ENCODE data around the gene TIE1. TPM values are rescaled to one million over a fixed set of nuclear protein-coding genes. Genes with fewer than 3 reads are reported as not detected.
A peak's percentile ranks its signal among the peaks of the same experiment; 100 is the strongest.

Gene TIE1
- total RNA-seq, 1 experiment from 2014 or later = 1.2 TPM

DNA sequence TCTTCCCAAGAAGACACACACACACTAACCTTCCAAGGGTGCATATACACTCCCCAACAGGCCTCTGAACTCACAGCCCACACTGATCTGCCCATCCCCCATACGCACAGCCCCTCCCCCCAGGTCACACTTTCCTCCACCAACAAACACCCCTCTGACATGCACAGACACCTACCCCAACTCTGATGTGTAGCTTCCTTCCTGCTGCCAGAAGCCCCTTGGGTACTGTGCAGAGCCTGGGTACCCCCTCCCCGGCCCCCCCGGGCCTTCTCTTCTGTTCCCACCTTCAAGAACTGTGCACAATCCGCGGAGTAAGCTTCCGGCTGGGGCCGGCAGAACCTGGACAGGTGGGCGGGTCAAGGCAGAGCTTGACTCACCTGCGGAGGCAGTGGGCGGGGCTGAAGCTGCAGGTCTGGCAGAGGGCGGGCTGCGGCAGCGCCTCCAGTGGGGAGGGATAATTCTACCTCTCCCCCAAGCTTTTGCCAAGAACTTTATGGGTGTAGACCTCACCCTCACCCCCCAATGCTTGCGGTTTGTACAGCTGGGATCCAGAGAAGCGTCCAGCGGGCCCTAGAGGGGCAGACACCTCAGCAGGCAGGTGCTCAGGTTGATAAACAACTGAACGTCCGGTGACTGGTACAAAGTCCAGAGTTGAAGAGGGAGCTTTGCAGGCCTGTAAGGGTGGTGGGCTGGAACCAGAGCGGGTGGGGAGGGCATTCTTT, 15.4 kb upstream of the TIE1 start, which contains the start of gene C1orf210:
TSS of gene C1orf210 (minus strand) at position 313 of the 722 bp plus-strand sequence. CDS start 2,311 bp downstream, outside the sequence.
- Histone ChIP-seq H3K9me3 (ENCODE audit: control insufficient read depth, low read depth, low read length) (no peaks in the 10 kb centered on the region), H3K4ac (ENCODE audit: low read depth, low read length) (no peak within 1 kb of the TSS), H3K27ac (ENCODE audit: insufficient read length, low read depth, low read length) (no peak within 1 kb of the TSS), H2BK5ac (ENCODE audit: insufficient read length, low read length) (no peak within 1 kb of the TSS), H3K79me1 (ENCODE audit: insufficient read depth, low read depth, low read length, poor library complexity, severe bottlenecking) (no peaks in the 10 kb centered on the region), H3K23me2 (ENCODE audit: insufficient read length, low read depth, low read length, poor library complexity, severe bottlenecking) (peaks cover 3% of the 10 kb centered on the region), H2BK12ac (ENCODE audit: insufficient read length, low read depth, low read length) (no peak within 1 kb of the TSS), H3K4me1 (ENCODE audit: insufficient read depth, low read length) (peaks cover 7% of the 10 kb centered on the region; the same call in 1 of the 2 replicates), H2BK20ac (ENCODE audit: low read depth, low read length, poor library complexity, severe bottlenecking) (no peak within 1 kb of the TSS), H2AFZ (ENCODE audit: low read length) (no peak within 1 kb of the TSS), H4K20me1 (ENCODE audit: control insufficient read depth, insufficient read depth, insufficient read length) (no peaks in the 10 kb centered on the region), H2BK15ac (ENCODE audit: low read depth, low read length) (no peak within 1 kb of the TSS), H2AK5ac (ENCODE audit: insufficient read length, low read length) (no peak within 1 kb of the TSS), H3K18ac (ENCODE audit: insufficient read length, low read depth, low read length) (no peak within 1 kb of the TSS), H3K27me3 (ENCODE audit: insufficient read depth, low read length) (no peaks in the 10 kb centered on the region), H3K9ac (ENCODE audit: extremely low read depth, insufficient read length, low read length) (no peak within 1 kb of the TSS), H4K5ac (ENCODE audit: insufficient read length, low read depth, low read length) (no peak within 1 kb of the TSS), H3T11ph (ENCODE audit: low read length) (no peak within 1 kb of the TSS), H3K14ac (ENCODE audit: insufficient read depth, low read length) (no peak within 1 kb of the TSS), H2BK120ac (ENCODE audit: low read depth, low read length, poor library complexity, severe bottlenecking) (no peak within 1 kb of the TSS), H3K4me2 (ENCODE audit: insufficient read depth, insufficient read length, low read length) (peak within 1 kb of the TSS; percentile 47), H3K56ac (ENCODE audit: insufficient read length, low read depth, low read length) (no peak within 1 kb of the TSS), H3K23ac (ENCODE audit: insufficient read length, low read depth, low read length) (no peak within 1 kb of the TSS), H3K79me2 (ENCODE audit: insufficient read depth, low read length) (no peaks in the 10 kb centered on the region), H4K8ac (replicated peaks; ENCODE audit: insufficient read length, low read depth, low read length) (no peak within 1 kb of the TSS), H4K91ac (ENCODE audit: insufficient read length, low read depth, low read length) (no peak within 1 kb of the TSS)
- TF ChIP-seq, protein P1, sequence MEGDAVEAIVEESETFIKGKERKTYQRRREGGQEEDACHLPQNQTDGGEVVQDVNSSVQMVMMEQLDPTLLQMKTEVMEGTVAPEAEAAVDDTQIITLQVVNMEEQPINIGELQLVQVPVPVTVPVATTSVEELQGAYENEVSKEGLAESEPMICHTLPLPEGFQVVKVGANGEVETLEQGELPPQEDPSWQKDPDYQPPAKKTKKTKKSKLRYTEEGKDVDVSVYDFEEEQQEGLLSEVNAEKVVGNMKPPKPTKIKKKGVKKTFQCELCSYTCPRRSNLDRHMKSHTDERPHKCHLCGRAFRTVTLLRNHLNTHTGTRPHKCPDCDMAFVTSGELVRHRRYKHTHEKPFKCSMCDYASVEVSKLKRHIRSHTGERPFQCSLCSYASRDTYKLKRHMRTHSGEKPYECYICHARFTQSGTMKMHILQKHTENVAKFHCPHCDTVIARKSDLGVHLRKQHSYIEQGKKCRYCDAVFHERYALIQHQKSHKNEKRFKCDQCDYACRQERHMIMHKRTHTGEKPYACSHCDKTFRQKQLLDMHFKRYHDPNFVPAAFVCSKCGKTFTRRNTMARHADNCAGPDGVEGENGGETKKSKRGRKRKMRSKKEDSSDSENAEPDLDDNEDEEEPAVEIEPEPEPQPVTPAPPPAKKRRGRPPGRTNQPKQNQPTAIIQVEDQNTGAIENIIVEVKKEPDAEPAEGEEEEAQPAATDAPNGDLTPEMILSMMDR (conservative IDR thresholded peaks at IDR 0.05) = peak; percentile 70
- DNase-seq = peak; percentile 96
- no CpG with 5 or more reads among the region's 19 CpGs for WGBS (ENCODE audit: extremely low coverage, insufficient read length, low lambda C conversion rate)
- Mint-ChIP-seq H3K9me3 (no peaks in the 10 kb centered on the region), H3K4me1 (peaks cover 24 to 27% of the 10 kb centered on the region in 2 experiments), H3K36me3 (ENCODE audit: insufficient read depth in 1 of 3, low read depth in 3 of 3) (peaks cover 0 to 8% (median 4%) of the 10 kb centered on the region in 3 experiments; a peak in 4 of 7 replicates), H3K4me3 (peak within 1 kb of the TSS; percentile 71 to 75), H3K27me3 (ENCODE audit: low read depth) (peaks cover 3% of the 10 kb centered on the region), H3K27ac (peak within 1 kb of the TSS; percentile 40 to 88 (median 84))
